H1 (cell line): ENCODE data around the gene ISCA2.

ENCODE experiments used
- EZH2 ChIP-seq: fragments of 200-600 bp; sonication (generic); IDR thresholded peaks from 2 replicates; pipeline ENCODE4 v1.7.1; 2012; ENCODE audit warnings: low read depth, mild to moderate bottlenecking, moderate library complexity, low read length, inconsistent platforms; ENCODE audit not compliant: severe bottlenecking
- POLR2AphosphoS5 ChIP-seq: IDR thresholded peaks from 2 replicates; pipeline ENCODE4 v1.6.1; 2011; ENCODE audit warnings: low read depth, low read length
- TAF7 ChIP-seq: optimal IDR thresholded peaks from 2 replicates; pipeline ENCODE3; 2011; ENCODE audit warnings: low read depth, mild to moderate bottlenecking, inconsistent platforms, low read length, moderate library complexity, borderline replicate concordance
- TF ChIP-seq, protein P1 (sequence below), 3 experiments: IDR thresholded peaks; 1 replicate in 2 of 3; 2 replicates in 1 of 3; pipeline versions ENCODE4 v1.5.1 to v1.6.1; 2011; ENCODE audit warnings: low read length in 3 of 3, mild to moderate bottlenecking in 3 of 3, inconsistent platforms in 2 of 3, low read depth in 1 of 3, moderate library complexity in 1 of 3; ENCODE audit not compliant: insufficient read depth in 1 of 3; ENCODE audit errors: control extremely low read depth in 1 of 3

DNA sequence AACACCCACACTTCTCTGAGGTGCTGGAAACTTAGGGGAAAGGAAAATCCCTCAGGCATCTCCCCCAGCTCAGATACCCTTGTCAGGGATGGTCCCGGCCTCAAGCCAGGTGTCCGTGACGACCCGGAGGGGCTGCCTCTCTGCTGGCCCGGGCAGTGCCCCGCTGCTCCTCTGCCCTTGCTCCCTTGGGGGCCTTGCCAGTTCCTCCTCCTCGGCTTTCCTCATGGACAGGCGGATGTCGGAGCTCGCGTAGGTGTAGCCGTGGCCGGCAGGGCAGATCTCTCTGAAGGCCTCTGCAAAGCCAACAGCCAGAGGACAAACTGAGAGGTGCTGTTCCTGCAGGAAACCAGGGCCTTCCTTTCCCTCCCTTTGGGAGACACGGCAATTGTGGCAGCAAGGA, 34.8 kb downstream of the ISCA2 start:
- no peak for TF ChIP-seq EZH2
- TF ChIP-seq TAF7, result no peak
- no peak for TF ChIP-seq POLR2AphosphoS5
- TF ChIP-seq, protein P1, sequence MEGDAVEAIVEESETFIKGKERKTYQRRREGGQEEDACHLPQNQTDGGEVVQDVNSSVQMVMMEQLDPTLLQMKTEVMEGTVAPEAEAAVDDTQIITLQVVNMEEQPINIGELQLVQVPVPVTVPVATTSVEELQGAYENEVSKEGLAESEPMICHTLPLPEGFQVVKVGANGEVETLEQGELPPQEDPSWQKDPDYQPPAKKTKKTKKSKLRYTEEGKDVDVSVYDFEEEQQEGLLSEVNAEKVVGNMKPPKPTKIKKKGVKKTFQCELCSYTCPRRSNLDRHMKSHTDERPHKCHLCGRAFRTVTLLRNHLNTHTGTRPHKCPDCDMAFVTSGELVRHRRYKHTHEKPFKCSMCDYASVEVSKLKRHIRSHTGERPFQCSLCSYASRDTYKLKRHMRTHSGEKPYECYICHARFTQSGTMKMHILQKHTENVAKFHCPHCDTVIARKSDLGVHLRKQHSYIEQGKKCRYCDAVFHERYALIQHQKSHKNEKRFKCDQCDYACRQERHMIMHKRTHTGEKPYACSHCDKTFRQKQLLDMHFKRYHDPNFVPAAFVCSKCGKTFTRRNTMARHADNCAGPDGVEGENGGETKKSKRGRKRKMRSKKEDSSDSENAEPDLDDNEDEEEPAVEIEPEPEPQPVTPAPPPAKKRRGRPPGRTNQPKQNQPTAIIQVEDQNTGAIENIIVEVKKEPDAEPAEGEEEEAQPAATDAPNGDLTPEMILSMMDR (IDR thresholded peaks at IDR 0.05; ENCODE audit: control extremely low read depth in 1 of 3, insufficient read depth in 1 of 3, low read depth in 1 of 3, low read length in 3 of 3), result no peak
